Measurements from ENCODE around the gene PDSS1. TPM values are rescaled to one million over a fixed set of nuclear protein-coding genes. Genes with fewer than 3 reads are reported as not detected.

The PDSS1 gene
- total and polyA plus RNA-seq, 2 of the 13 experiments (the other 11 are each of a cell fraction or from before 2014, with no cell fraction given), result 18.7 to 19.3 TPM

DNA sequence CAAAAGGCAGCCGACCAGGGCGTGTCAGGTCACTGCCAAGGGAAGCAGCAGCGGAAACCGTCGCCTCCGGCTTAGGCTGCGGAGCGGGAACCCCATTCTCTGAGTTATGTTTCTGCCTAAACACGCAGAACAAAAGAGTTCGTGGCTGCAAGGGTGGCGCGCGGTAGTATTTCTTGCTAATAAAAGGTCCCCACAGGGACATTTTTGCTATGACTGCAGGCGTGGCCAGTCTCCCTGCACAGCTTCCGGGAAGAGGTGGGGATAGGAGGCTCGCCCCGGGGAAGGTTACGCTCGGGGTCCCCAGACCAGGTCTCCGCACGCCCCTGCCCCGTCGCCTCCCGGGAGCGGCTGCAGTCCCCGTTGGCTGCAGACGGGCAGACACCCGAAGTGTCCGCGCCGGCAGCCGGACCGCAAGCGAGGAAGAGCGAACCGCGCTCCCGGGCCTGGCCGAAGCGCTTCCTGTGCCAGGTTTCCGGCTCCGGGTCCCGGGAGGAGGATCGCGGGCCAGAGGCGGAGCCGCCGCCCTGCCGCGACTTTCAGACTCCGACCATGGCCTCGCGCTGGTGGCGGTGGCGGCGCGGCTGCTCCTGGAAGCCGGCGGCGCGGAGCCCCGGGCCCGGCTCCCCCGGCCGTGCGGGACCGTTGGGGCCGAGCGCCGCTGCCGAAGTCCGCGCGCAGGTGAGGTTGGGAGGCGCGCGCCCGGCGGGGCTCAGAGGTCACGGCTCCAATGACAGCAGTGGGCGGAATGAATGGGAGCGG is at the start of gene PDSS1 (continued):
- TF ChIP-seq MBNL3 (CRISPR knock-in tag; conservative IDR thresholded peaks at IDR 0.05) (no peak), IRF2 (CRISPR knock-in tag; IDR thresholded peaks at IDR 0.05) (no peak), ZNF343 (CRISPR knock-in tag; IDR thresholded peaks at IDR 0.05) (no peak), ZNF33B (CRISPR knock-in tag; IDR thresholded peaks at IDR 0.05) (no peak), ZFY (CRISPR knock-in tag; IDR thresholded peaks at IDR 0.05) (peak; percentile 90), ZNF430 (CRISPR knock-in tag; IDR thresholded peaks at IDR 0.05) (no peak; the same call in none of the 2 replicates), ZNF3 (CRISPR knock-in tag; IDR thresholded peaks at IDR 0.05) (no peak), GATAD2A (CRISPR knock-in tag; IDR thresholded peaks at IDR 0.05) (peak; percentile 5; the same call in 1 of the 2 replicates), ZNF484 (CRISPR knock-in tag; IDR thresholded peaks at IDR 0.05; ENCODE audit: borderline replicate concordance, low read depth) (no peak), FOXA1 (IDR thresholded peaks at IDR 0.05) (no peak), FOXA1 (CRISPR knock-in tag; IDR thresholded peaks at IDR 0.05) (no peak), HIVEP1 (CRISPR knock-in tag; IDR thresholded peaks at IDR 0.05) (no peak), ZNF10 (CRISPR knock-in tag; IDR thresholded peaks at IDR 0.05; ENCODE audit: borderline replicate concordance, low read depth) (no peak), SRF (IDR thresholded peaks at IDR 0.05; ENCODE audit: low read depth, low read length) (no peak), DMAP1 (CRISPR knock-in tag; IDR thresholded peaks at IDR 0.05) (peak; percentile 91), SYNCRIP (IDR thresholded peaks at IDR 0.05; ENCODE audit: insufficient read depth, low read depth, low read length) (no peak), MEIS1 (CRISPR knock-in tag; IDR thresholded peaks at IDR 0.05; ENCODE audit: borderline replicate concordance) (no peak), GFI1 (CRISPR knock-in tag; IDR thresholded peaks at IDR 0.05; ENCODE audit: borderline replicate concordance) (no peak)
- TF ChIP-seq, protein P1, sequence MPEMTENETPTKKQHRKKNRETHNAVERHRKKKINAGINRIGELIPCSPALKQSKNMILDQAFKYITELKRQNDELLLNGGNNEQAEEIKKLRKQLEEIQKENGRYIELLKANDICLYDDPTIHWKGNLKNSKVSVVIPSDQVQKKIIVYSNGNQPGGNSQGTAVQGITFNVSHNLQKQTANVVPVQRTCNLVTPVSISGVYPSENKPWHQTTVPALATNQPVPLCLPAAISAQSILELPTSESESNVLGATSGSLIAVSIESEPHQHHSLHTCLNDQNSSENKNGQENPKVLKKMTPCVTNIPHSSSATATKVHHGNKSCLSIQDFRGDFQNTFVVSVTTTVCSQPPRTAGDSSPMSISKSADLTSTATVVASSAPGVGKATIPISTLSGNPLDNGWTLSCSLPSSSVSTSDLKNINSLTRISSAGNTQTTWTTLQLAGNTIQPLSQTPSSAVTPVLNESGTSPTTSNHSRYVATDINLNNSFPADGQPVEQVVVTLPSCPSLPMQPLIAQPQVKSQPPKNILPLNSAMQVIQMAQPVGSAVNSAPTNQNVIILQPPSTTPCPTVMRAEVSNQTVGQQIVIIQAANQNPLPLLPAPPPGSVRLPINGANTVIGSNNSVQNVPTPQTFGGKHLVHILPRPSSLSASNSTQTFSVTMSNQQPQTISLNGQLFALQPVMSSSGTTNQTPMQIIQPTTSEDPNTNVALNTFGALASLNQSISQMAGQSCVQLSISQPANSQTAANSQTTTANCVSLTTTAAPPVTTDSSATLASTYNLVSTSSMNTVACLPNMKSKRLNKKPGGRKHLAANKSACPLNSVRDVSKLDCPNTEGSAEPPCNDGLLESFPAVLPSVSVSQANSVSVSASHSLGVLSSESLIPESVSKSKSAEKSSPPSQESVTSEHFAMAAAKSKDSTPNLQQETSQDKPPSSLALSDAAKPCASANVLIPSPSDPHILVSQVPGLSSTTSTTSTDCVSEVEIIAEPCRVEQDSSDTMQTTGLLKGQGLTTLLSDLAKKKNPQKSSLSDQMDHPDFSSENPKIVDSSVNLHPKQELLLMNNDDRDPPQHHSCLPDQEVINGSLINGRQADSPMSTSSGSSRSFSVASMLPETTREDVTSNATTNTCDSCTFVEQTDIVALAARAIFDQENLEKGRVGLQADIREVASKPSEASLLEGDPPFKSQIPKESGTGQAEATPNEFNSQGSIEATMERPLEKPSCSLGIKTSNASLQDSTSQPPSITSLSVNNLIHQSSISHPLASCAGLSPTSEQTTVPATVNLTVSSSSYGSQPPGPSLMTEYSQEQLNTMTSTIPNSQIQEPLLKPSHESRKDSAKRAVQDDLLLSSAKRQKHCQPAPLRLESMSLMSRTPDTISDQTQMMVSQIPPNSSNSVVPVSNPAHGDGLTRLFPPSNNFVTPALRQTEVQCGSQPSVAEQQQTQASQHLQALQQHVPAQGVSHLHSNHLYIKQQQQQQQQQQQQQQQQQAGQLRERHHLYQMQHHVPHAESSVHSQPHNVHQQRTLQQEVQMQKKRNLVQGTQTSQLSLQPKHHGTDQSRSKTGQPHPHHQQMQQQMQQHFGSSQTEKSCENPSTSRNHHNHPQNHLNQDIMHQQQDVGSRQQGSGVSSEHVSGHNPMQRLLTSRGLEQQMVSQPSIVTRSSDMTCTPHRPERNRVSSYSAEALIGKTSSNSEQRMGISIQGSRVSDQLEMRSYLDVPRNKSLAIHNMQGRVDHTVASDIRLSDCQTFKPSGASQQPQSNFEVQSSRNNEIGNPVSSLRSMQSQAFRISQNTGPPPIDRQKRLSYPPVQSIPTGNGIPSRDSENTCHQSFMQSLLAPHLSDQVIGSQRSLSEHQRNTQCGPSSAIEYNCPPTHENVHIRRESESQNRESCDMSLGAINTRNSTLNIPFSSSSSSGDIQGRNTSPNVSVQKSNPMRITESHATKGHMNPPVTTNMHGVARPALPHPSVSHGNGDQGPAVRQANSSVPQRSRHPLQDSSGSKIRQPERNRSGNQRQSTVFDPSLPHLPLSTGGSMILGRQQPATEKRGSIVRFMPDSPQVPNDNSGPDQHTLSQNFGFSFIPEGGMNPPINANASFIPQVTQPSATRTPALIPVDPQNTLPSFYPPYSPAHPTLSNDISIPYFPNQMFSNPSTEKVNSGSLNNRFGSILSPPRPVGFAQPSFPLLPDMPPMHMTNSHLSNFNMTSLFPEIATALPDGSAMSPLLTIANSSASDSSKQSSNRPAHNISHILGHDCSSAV (CRISPR knock-in tag; IDR thresholded peaks at IDR 0.05; ENCODE audit: borderline replicate concordance), result no peak
- TF ChIP-seq, protein P2, sequence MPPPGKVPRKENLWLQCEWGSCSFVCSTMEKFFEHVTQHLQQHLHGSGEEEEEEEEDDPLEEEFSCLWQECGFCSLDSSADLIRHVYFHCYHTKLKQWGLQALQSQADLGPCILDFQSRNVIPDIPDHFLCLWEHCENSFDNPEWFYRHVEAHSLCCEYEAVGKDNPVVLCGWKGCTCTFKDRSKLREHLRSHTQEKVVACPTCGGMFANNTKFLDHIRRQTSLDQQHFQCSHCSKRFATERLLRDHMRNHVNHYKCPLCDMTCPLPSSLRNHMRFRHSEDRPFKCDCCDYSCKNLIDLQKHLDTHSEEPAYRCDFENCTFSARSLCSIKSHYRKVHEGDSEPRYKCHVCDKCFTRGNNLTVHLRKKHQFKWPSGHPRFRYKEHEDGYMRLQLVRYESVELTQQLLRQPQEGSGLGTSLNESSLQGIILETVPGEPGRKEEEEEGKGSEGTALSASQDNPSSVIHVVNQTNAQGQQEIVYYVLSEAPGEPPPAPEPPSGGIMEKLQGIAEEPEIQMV (CRISPR knock-in tag; IDR thresholded peaks at IDR 0.05; ENCODE audit: low read depth), result no peak

All from HepG2 (cell line).